Measurements from ENCODE around the gene CAV1.

Gene CAV1

GRCh38 chr7:116610210-116610609 is 85.4 kb downstream of the CAV1 start:
- no peak for TF ChIP-seq CTCF (IDR thresholded peaks at IDR 0.05; ENCODE audit: low read depth, low read length)
- no peak for TF ChIP-seq MAX (IDR thresholded peaks at IDR 0.05; ENCODE audit: low read depth, low read length)
- TF ChIP-seq POLR2A (IDR thresholded peaks at IDR 0.05; ENCODE audit: extremely low read depth, insufficient read length) = no peak
- no peak; the same call in 1 of the 2 replicates for TF ChIP-seq MYC (IDR thresholded peaks at IDR 0.05; ENCODE audit: low read depth, low read length)
- no peak overlapping the region for H3K4me3 ChIP-seq (ENCODE audit: low read depth, low read length)
- DNase-seq (ENCODE audit: low read depth) = peak; percentile 83

- no peak for TF ChIP-seq MAX (IDR thresholded peaks at IDR 0.05; ENCODE audit: low read depth, low read length)
- no peak for TF ChIP-seq CTCF (IDR thresholded peaks at IDR 0.05; ENCODE audit: low read depth, low read length)
- TF ChIP-seq MYC (IDR thresholded peaks at IDR 0.05; ENCODE audit: low read depth, low read length) = no peak
- no peak for TF ChIP-seq POLR2A (IDR thresholded peaks at IDR 0.05; ENCODE audit: extremely low read depth, insufficient read length)
- no peak overlapping the region for H3K4me3 ChIP-seq (ENCODE audit: low read depth, low read length)
- no peak for DNase-seq (ENCODE audit: low read depth)
These were observed 85.9 kb downstream of the CAV1 start for GRCh38 chr7:116610721-116611120.
